ENCODE measurements around the gene LY6G5C. TPM values are rescaled to one million over a fixed set of nuclear protein-coding genes. Genes with fewer than 3 reads are reported as not detected.

The LY6G5C gene
- total and polyA plus RNA-seq, 2 of the 13 experiments (the other 11 are each of a cell fraction or from before 2014, with no cell fraction given), result 0.33 to 0.55 TPM

DNA sequence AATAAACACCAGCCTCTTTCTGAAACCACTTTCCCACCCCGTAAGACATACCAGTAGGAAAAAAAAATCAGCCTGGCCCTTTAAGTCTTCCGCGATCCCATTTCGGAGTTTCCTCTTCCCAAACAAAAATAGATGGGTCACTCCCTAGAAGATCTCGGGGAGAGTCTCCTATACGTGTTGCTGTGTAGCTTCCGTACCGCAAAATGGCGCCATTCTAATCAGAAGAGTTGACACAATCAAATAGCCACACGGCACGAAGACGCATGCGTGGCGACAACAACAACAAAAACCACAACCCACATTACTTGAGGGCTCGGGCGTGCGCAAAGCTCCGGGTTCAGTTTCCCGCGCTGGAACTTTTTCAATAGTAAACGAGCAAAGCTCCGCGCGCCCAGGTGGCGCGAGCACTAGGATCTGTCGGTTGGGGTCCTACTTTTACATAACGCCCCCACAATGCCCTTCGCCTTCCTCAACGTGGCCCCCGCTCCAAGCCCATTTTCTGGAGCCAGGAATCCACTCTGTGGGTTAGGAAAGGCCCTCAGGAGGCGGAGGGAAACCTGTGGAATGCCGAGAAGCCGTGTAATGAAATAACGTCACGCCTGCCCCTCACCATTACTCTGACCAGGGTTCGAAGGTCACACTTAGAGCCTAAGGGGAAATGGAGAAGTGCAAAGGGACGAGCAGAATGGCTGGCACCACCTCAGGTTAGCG is 15.9 kb downstream of the LY6G5C start, which contains the start of gene GPANK1 (continued):
- no peak for TF ChIP-seq RAD21 (CRISPR knock-in tag; IDR thresholded peaks at IDR 0.05)
- TF ChIP-seq ZNF784 (CRISPR knock-in tag; IDR thresholded peaks at IDR 0.05; ENCODE audit: borderline replicate concordance), result peak; percentile 51; the same call in 1 of the 2 replicates
- TF ChIP-seq NFIC (IDR thresholded peaks at IDR 0.05; ENCODE audit: low read length), result peak; percentile 39; the same call in 1 of the 2 replicates
- no peak; the same call in 1 of the 2 replicates for TF ChIP-seq HMG20B (CRISPR knock-in tag; conservative IDR thresholded peaks at IDR 0.05)
- TF ChIP-seq KMT2B (CRISPR knock-in tag; IDR thresholded peaks at IDR 0.05), result no peak
- TF ChIP-seq, protein P1, sequence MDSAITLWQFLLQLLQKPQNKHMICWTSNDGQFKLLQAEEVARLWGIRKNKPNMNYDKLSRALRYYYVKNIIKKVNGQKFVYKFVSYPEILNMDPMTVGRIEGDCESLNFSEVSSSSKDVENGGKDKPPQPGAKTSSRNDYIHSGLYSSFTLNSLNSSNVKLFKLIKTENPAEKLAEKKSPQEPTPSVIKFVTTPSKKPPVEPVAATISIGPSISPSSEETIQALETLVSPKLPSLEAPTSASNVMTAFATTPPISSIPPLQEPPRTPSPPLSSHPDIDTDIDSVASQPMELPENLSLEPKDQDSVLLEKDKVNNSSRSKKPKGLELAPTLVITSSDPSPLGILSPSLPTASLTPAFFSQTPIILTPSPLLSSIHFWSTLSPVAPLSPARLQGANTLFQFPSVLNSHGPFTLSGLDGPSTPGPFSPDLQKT (CRISPR knock-in tag; IDR thresholded peaks at IDR 0.05; ENCODE audit: borderline replicate concordance), result no peak
- peak; percentile 69; the same call in 1 of the 2 replicates for TF ChIP-seq NR2F2 (IDR thresholded peaks at IDR 0.05; ENCODE audit: borderline replicate concordance, low read depth)
- no peak for TF ChIP-seq BRF2 (CRISPR knock-in tag; IDR thresholded peaks at IDR 0.05)
- TF ChIP-seq BRCA1 (CRISPR knock-in tag; IDR thresholded peaks at IDR 0.05), result no peak
- TF ChIP-seq PHF21A (CRISPR knock-in tag; IDR thresholded peaks at IDR 0.05), result peak; percentile 71
- TF ChIP-seq ETV5 (CRISPR knock-in tag; IDR thresholded peaks at IDR 0.05; ENCODE audit: borderline replicate concordance), result peak; percentile 34; the same call in 1 of the 2 replicates
- no peak; the same call in 1 of the 2 replicates for TF ChIP-seq ZFP36L2 (CRISPR knock-in tag; IDR thresholded peaks at IDR 0.05)
- peak; percentile 80; the same call in 1 of the 2 replicates for TF ChIP-seq E2F2 (CRISPR knock-in tag; IDR thresholded peaks at IDR 0.05; ENCODE audit: borderline replicate concordance)
- TF ChIP-seq ZFP91 (CRISPR knock-in tag; IDR thresholded peaks at IDR 0.05; ENCODE audit: borderline replicate concordance), result no peak; the same call in 1 of the 2 replicates
- TF ChIP-seq ZC3H4 (CRISPR knock-in tag; IDR thresholded peaks at IDR 0.05; ENCODE audit: borderline replicate concordance), result peak; percentile 93
- TF ChIP-seq SP5 (CRISPR knock-in tag; IDR thresholded peaks at IDR 0.05; ENCODE audit: borderline replicate concordance, low read depth), result no peak
- no peak for TF ChIP-seq HNRNPK (IDR thresholded peaks at IDR 0.05; ENCODE audit: low read depth, low read length, poor library complexity, severe bottlenecking)
- 0 out of 2 replicates have a peak, but pooled peaks have one; percentile 47 for TF ChIP-seq ZNF30 (CRISPR knock-in tag; IDR thresholded peaks at IDR 0.05)
- TF ChIP-seq, protein P2, sequence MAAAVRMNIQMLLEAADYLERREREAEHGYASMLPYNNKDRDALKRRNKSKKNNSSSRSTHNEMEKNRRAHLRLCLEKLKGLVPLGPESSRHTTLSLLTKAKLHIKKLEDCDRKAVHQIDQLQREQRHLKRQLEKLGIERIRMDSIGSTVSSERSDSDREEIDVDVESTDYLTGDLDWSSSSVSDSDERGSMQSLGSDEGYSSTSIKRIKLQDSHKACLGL (CRISPR knock-in tag; IDR thresholded peaks at IDR 0.05), result no peak
- no peak for TF ChIP-seq NAIF1 (CRISPR knock-in tag; IDR thresholded peaks at IDR 0.05; ENCODE audit: borderline replicate concordance)
- no peak for TF ChIP-seq ZNF34 (CRISPR knock-in tag; IDR thresholded peaks at IDR 0.05; ENCODE audit: borderline replicate concordance)
